HepG2 (cell line): ENCODE results near the gene MAP3K14. TPM values are rescaled to one million over a fixed set of nuclear protein-coding genes. Genes with fewer than 3 reads are reported as not detected.

Experiments
- ARID4A ChIP-seq: sonication (generic); formaldehyde crosslinking; IDR thresholded peaks from 2 replicates; pipeline ENCODE4 v1.5.0; 2020; ENCODE audit warnings: mild to moderate bottlenecking, missing genetic modification reagents, borderline replicate concordance
- CCDC6 ChIP-seq: sonication (generic); formaldehyde crosslinking; IDR thresholded peaks from 2 replicates; pipeline ENCODE4 v1.8.1; 2022; ENCODE audit warnings: mild to moderate bottlenecking, missing genetic modification reagents, moderate library complexity
- CEBPB ChIP-seq: IDR thresholded peaks from 2 replicates; pipeline ENCODE4 v1.6.1; 2011; ENCODE audit warnings: low read depth, low read length, improper control_type of control experiment, borderline replicate concordance
- GTF3A ChIP-seq: sonication (generic); formaldehyde crosslinking; conservative IDR thresholded peaks from 2 replicates; pipeline ENCODE4 v1.4.0; 2020; ENCODE audit warnings: mild to moderate bottlenecking, missing genetic modification reagents
- HNF4A ChIP-seq: sonication (generic); formaldehyde crosslinking; IDR thresholded peaks from 2 replicates; pipeline ENCODE4 v1.4.0; 2020; ENCODE audit warnings: missing genetic modification reagents
- HNRNPLL ChIP-seq: fragments of 200-400 bp; formaldehyde crosslinking; IDR thresholded peaks from 2 replicates; pipeline ENCODE4 v1.6.1; 2017; ENCODE audit warnings: mild to moderate bottlenecking, low read depth, low read length; ENCODE audit not compliant: poor library complexity, severe bottlenecking
- MLX ChIP-seq: IDR thresholded peaks from 2 replicates; pipeline ENCODE4 v1.6.1; 2016
- MTF2 ChIP-seq: sonication (generic); formaldehyde crosslinking; IDR thresholded peaks from 2 replicates; pipeline ENCODE4 v1.5.0; 2020; ENCODE audit warnings: missing genetic modification reagents, borderline replicate concordance
- PATZ1 ChIP-seq: sonication (generic); formaldehyde crosslinking; IDR thresholded peaks from 2 replicates; pipeline ENCODE4 v1.4.0; 2020; ENCODE audit warnings: missing genetic modification reagents
- POLR2AphosphoS2 ChIP-seq: IDR thresholded peaks from 2 replicates; pipeline ENCODE4 v1.6.1; 2011; ENCODE audit warnings: low read depth, low read length, improper control_type of control experiment
- SAFB2 ChIP-seq: sonication (generic); formaldehyde crosslinking; IDR thresholded peaks from 2 replicates; pipeline ENCODE4 v1.5.1; 2020; ENCODE audit warnings: missing genetic modification reagents, low read depth, mild to moderate bottlenecking, borderline replicate concordance
- SATB2 ChIP-seq: sonication (generic); formaldehyde crosslinking; IDR thresholded peaks from 2 replicates; pipeline ENCODE4 v1.5.0; 2020; ENCODE audit warnings: missing genetic modification reagents
- SKI ChIP-seq: fragments of 450-650 bp; IDR thresholded peaks from one replicate; pipeline ENCODE4 v1.6.1; 2018; ENCODE audit warnings: mild to moderate bottlenecking; ENCODE audit not compliant: partially characterized antibody
- ZBTB44 ChIP-seq: sonication (generic); formaldehyde crosslinking; IDR thresholded peaks from 2 replicates; pipeline ENCODE4 v1.4.0; 2020; ENCODE audit warnings: missing genetic modification reagents
- ZBTB8A ChIP-seq: sonication (generic); formaldehyde crosslinking; IDR thresholded peaks from 2 replicates; pipeline ENCODE4 v1.4.0; 2020; ENCODE audit warnings: mild to moderate bottlenecking, low read depth, missing genetic modification reagents, borderline replicate concordance
- ZFP36 ChIP-seq: fragments of 150-350 bp; IDR thresholded peaks from 2 replicates; pipeline ENCODE4 v1.6.1; 2018; ENCODE audit warnings: borderline replicate concordance, low read length, low read depth; ENCODE audit not compliant: partially characterized antibody
- ZNF564 ChIP-seq: sonication (generic); formaldehyde crosslinking; IDR thresholded peaks from 2 replicates; pipeline ENCODE4 v1.8.1; 2023; ENCODE audit warnings: mild to moderate bottlenecking, missing genetic modification reagents
- ZNF747 ChIP-seq: sonication (generic); formaldehyde crosslinking; IDR thresholded peaks from 2 replicates; pipeline ENCODE4 v1.8.1; 2023; ENCODE audit warnings: missing genetic modification reagents, mild to moderate bottlenecking, borderline replicate concordance
- ZNF772 ChIP-seq: sonication (generic); formaldehyde crosslinking; IDR thresholded peaks from 2 replicates; pipeline ENCODE4 v1.5.0; 2020; ENCODE audit warnings: mild to moderate bottlenecking, missing genetic modification reagents
- ZNF891 ChIP-seq: sonication (generic); formaldehyde crosslinking; IDR thresholded peaks from 2 replicates; pipeline ENCODE4 v1.5.0; 2020; ENCODE audit warnings: mild to moderate bottlenecking, missing genetic modification reagents
- ZSCAN22 ChIP-seq: sonication (generic); formaldehyde crosslinking; IDR thresholded peaks from 2 replicates; pipeline ENCODE4 v1.4.0; 2020; ENCODE audit warnings: mild to moderate bottlenecking, missing genetic modification reagents
- polyA plus RNA-seq, 8 experiments: library from polyadenylated mRNA; depleted of rRNA in 3 of 8; stranded (reverse) in 7 of 8; unstranded in 1 of 8; fragments of >200 nt; fragmentation: Illumina TruSeq in 4 of 8; extraction: Trizol in 4 of 8; gene quantifications; 2 replicates each; pipeline versions ENCODE4 v1.2.1 to v1.2.3, GENCODE V29; 2011 to 2016; ENCODE audit warnings: low read depth in 4 of 8, missing spikeins in 1 of 8, mixed read lengths in 1 of 8; ENCODE audit not compliant: insufficient read depth in 1 of 8
- total RNA-seq, 5 experiments: library from RNA; depleted of rRNA; stranded (reverse); fragments of >200 nt; fragmentation: Illumina TruSeq; extraction: Trizol; gene quantifications; 2 replicates each; pipeline ENCODE4 v1.2.3, GENCODE V29; 2016; ENCODE audit warnings: low read depth in 1 of 5

The MAP3K14 gene
- total and polyA plus RNA-seq, 2 of the 13 experiments (the other 11 are each of a cell fraction or from before 2014, with no cell fraction given) = 2.6 TPM

- TF ChIP-seq ZFP36 = no peak
- TF ChIP-seq SKI = no peak
- TF ChIP-seq POLR2AphosphoS2 = no peak
- TF ChIP-seq MLX (CRISPR knock-in tag) = no peak
- no peak for TF ChIP-seq GTF3A (CRISPR knock-in tag)
- TF ChIP-seq SATB2 (CRISPR knock-in tag) = no peak
- no peak for TF ChIP-seq CCDC6 (CRISPR knock-in tag)
- no peak for TF ChIP-seq ZBTB8A (CRISPR knock-in tag)
- TF ChIP-seq PATZ1 (CRISPR knock-in tag) = peak; percentile 95
- TF ChIP-seq CEBPB = peak; percentile 94
- no peak for TF ChIP-seq HNRNPLL
- TF ChIP-seq HNF4A (CRISPR knock-in tag) = no peak
- TF ChIP-seq MTF2 (CRISPR knock-in tag) = 0 out of 2 replicates have a peak, but pooled peaks have one; percentile 26
- TF ChIP-seq ZNF891 (CRISPR knock-in tag) = no peak
- TF ChIP-seq ARID4A (CRISPR knock-in tag) = peak; percentile 53; the same call in 1 of the 2 replicates
- no peak for TF ChIP-seq ZBTB44 (CRISPR knock-in tag)
- TF ChIP-seq SAFB2 = no peak
- TF ChIP-seq ZNF772 = no peak
- TF ChIP-seq ZSCAN22 (CRISPR knock-in tag) = no peak
- TF ChIP-seq ZNF747 (CRISPR knock-in tag) = no peak
- no peak for TF ChIP-seq ZNF564 (CRISPR knock-in tag)
Observed at GRCh38 chr17:45228763-45229539, 87.9 kb downstream of the MAP3K14 start (continued).
